ENCODE results near the gene CFAP410. TPM values are rescaled to one million over a fixed set of nuclear protein-coding genes. Genes with fewer than 3 reads are reported as not detected.

CFAP410 gene
- total RNA-seq, 1 donor from 2014 or later = 10.4 TPM

- Histone ChIP-seq H3K4me2 (ENCODE audit: low read length) (no peak overlapping the region), H3K9ac (ENCODE audit: low read length) (no peak overlapping the region), H3K27ac (ENCODE audit: low read depth, low read length) (no peak overlapping the region), H3K4me1 (ENCODE audit: insufficient read depth, low read length) (peaks cover 14% of the 10 kb centered on the region), H2AFZ (ENCODE audit: low read depth, low read length) (no peak overlapping the region), H3K4me3 (ENCODE audit: insufficient read depth, low read depth, low read length) (no peak overlapping the region), H3K79me2 (ENCODE audit: insufficient read depth, low read length) (no peaks in the 10 kb centered on the region), H3K36me3 (ENCODE audit: insufficient read depth, low read length) (no peaks in the 10 kb centered on the region), H4K20me1 (ENCODE audit: insufficient read depth, low read length) (no peaks in the 10 kb centered on the region), H3K27me3 (ENCODE audit: insufficient read depth, low read length) (no peaks in the 10 kb centered on the region), H3K9me3 (ENCODE audit: insufficient read depth, low read depth, low read length) (no peaks in the 10 kb centered on the region)
- no peaks in the 10 kb centered on the region for H3K27me3 Mint-ChIP-seq (ENCODE audit: low read depth, unreplicated experiment)
- TF ChIP-seq CTCF (IDR thresholded peaks at IDR 0.05; ENCODE audit: insufficient read depth, low read depth, low read length) = no peak
- TF ChIP-seq EZH2 (IDR thresholded peaks at IDR 0.05; ENCODE audit: insufficient read depth, low read length) = no peak
- no peak overlapping the region for H3K4me3 Mint-ChIP-seq (ENCODE audit: unreplicated experiment)
- H3K36me3 Mint-ChIP-seq (ENCODE audit: low read depth, unreplicated experiment) = no peaks in the 10 kb centered on the region
- no peak for DNase-seq (ENCODE audit: low read depth)
- FAIRE-seq = no peak
- H3K4me1 Mint-ChIP-seq (ENCODE audit: low read depth, unreplicated experiment) = peaks cover 4% of the 10 kb centered on the region
- no peak overlapping the region for H3K27ac Mint-ChIP-seq (ENCODE audit: unreplicated experiment)
- no peaks in the 10 kb centered on the region for H3K9me3 Mint-ChIP-seq (ENCODE audit: unreplicated experiment)
Observed at GRCh38 chr21:44337449-44337848, 1.7 kb downstream of the CFAP410 start.

DNA sequence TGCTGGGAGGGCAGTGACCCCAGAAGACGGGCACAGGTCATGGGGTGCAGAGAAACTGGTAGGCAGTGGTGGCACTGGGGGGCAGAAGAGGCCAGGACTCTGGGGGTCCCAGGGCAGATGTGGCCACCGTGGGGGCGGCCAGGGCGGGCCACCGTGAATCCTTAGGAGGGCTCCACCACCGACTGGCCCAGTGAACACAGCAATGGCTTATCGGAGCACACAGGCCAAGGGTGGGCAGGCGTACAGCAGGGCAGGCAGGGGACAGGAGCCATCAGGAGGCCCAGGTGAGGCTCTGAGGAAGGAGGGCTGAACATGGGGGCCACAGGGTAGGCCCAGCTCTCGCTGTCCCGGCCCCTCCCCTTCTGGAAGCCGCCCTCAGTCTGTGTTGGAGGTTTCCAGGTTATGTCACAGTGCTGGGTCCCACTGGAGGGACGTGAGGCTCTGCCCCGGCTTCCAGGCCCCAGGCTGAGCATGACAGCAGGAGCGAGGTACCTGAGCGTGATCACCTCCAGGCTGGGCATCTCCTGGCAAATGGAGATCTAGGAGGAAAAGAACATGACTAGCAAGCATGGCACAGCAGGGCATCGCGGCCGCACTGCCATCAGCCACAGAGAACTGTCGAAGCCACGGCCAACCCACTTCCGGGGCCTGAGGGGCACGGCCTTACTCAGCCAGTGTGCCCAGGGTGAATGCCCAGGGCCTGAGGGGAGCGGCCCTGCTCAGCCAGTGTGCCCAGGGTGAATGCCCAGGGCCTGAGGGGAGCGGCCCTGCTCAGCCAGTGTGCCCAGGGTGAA, 3.7 kb downstream of the CFAP410 start:
- H3K27ac Mint-ChIP-seq (ENCODE audit: unreplicated experiment) = no peak overlapping the region
- Histone ChIP-seq H3K36me3 (ENCODE audit: insufficient read depth, low read length) (no peaks in the 10 kb centered on the region), H3K4me1 (ENCODE audit: insufficient read depth, low read length) (peaks cover 14% of the 10 kb centered on the region), H2AFZ (ENCODE audit: low read depth, low read length) (no peak overlapping the region), H3K27ac (ENCODE audit: low read depth, low read length) (no peak overlapping the region), H3K79me2 (ENCODE audit: insufficient read depth, low read length) (no peaks in the 10 kb centered on the region), H3K4me3 (ENCODE audit: insufficient read depth, low read depth, low read length) (no peak overlapping the region), H3K27me3 (ENCODE audit: insufficient read depth, low read length) (no peaks in the 10 kb centered on the region), H3K4me2 (ENCODE audit: low read length) (no peak overlapping the region), H4K20me1 (ENCODE audit: insufficient read depth, low read length) (no peaks in the 10 kb centered on the region), H3K9ac (ENCODE audit: low read length) (no peak overlapping the region), H3K9me3 (ENCODE audit: insufficient read depth, low read depth, low read length) (no peaks in the 10 kb centered on the region)
- peaks cover 7% of the 10 kb centered on the region for H3K4me1 Mint-ChIP-seq (ENCODE audit: low read depth, unreplicated experiment)
- peaks cover 2% of the 10 kb centered on the region for H3K27me3 Mint-ChIP-seq (ENCODE audit: low read depth, unreplicated experiment)
- FAIRE-seq = no peak
- peaks cover 2% of the 10 kb centered on the region for H3K36me3 Mint-ChIP-seq (ENCODE audit: low read depth, unreplicated experiment)
- no peak for DNase-seq (ENCODE audit: low read depth)
- H3K9me3 Mint-ChIP-seq (ENCODE audit: unreplicated experiment) = no peaks in the 10 kb centered on the region
- H3K4me3 Mint-ChIP-seq (ENCODE audit: unreplicated experiment) = no peak overlapping the region
- TF ChIP-seq CTCF (IDR thresholded peaks at IDR 0.05; ENCODE audit: insufficient read depth, low read depth, low read length) (no peak), EZH2 (IDR thresholded peaks at IDR 0.05; ENCODE audit: insufficient read depth, low read length) (no peak)

All from astrocyte (in vitro differentiated cells and primary cell).